Endothelial cell (in vitro differentiated cells): ENCODE results near the gene MIB1. TPM values are rescaled to one million over a fixed set of nuclear protein-coding genes. Genes with fewer than 3 reads are reported as not detected.
"Not testable (repeated sequence)": the region's sequence is repeated elsewhere in the genome, so short reads cannot be mapped to it uniquely, and the experiment has no call there.

Experiments used
- DNase-seq: peaks from one replicate; pipeline ENCODE4 v3.0.0; 2021; ENCODE audit warnings: low spot score
- H3K27ac Mint-ChIP-seq: one replicate; pipeline ENCODE4 v1.8.0; 2021; ENCODE audit warnings: mixed read lengths, inconsistent platforms; ENCODE audit not compliant: unreplicated experiment
- H3K27me3 Mint-ChIP-seq: one replicate; pipeline ENCODE4 v1.8.0; 2021; ENCODE audit warnings: mild to moderate bottlenecking, moderate library complexity, mixed read lengths, inconsistent platforms; ENCODE audit not compliant: unreplicated experiment
- H3K36me3 Mint-ChIP-seq: one replicate; pipeline ENCODE4 v1.8.0; 2021; ENCODE audit warnings: mild to moderate bottlenecking, low read depth, mixed read lengths, inconsistent platforms; ENCODE audit not compliant: unreplicated experiment
- H3K4me1 Mint-ChIP-seq: one replicate; pipeline ENCODE4 v1.8.0; 2021; ENCODE audit warnings: mild to moderate bottlenecking, mixed read lengths, inconsistent platforms; ENCODE audit not compliant: unreplicated experiment
- H3K4me3 Mint-ChIP-seq: one replicate; pipeline ENCODE4 v1.8.0; 2021; ENCODE audit warnings: mild to moderate bottlenecking, mixed read lengths, inconsistent platforms; ENCODE audit not compliant: unreplicated experiment
- H3K9me3 Mint-ChIP-seq: one replicate; pipeline ENCODE4 v1.8.0; 2021; ENCODE audit warnings: mixed read lengths, inconsistent platforms; ENCODE audit not compliant: unreplicated experiment
- CTCF ChIP-seq: fragments of 200-600 bp; sonication (generic); IDR thresholded peaks from one replicate; pipeline ENCODE4 v1.5.0; 2021; ENCODE audit warnings: antibody characterized with exemption; ENCODE audit not compliant: unreplicated experiment
- total RNA-seq: library from RNA; stranded (reverse); fragmentation: NEBNext Ultra II Directional; extraction: Animal tissue kit (Norgen Biotek cat#: 25700); gene quantifications from one replicate; pipeline ENCODE4 v1.2.1, GENCODE V29; 2021; ENCODE audit not compliant: unreplicated experiment

The MIB1 gene
- total RNA-seq, 1 donor from 2014 or later = 62.8 TPM

- no peak overlapping the region for H3K4me3 Mint-ChIP-seq
- peaks cover 2% of the 10 kb centered on the region for H3K27me3 Mint-ChIP-seq
- H3K4me1 Mint-ChIP-seq = peaks cover 6% of the 10 kb centered on the region
- H3K27ac Mint-ChIP-seq = no peak overlapping the region
- H3K9me3 Mint-ChIP-seq = no peaks in the 10 kb centered on the region
- H3K36me3 Mint-ChIP-seq = no peaks in the 10 kb centered on the region
- TF ChIP-seq CTCF = no peak
- no peak for DNase-seq
Observed at GRCh38 chr18:21722687-21723086, 17.9 kb upstream of the MIB1 start.

- Mint-ChIP-seq H3K27me3 (peaks cover 5% of the 10 kb centered on the region), H3K36me3 (no peaks in the 10 kb centered on the region), H3K4me1 (peaks cover 6% of the 10 kb centered on the region), H3K4me3 (no peak overlapping the region), H3K27ac (no peak overlapping the region), H3K9me3 (no peaks in the 10 kb centered on the region)
- DNase-seq = no peak
- TF ChIP-seq CTCF = no peak
Observed at GRCh38 chr18:21725201-21725600, 15.4 kb upstream of the MIB1 start.

GRCh38 chr18:21727702-21728101, 12.9 kb upstream of the MIB1 start:
- Mint-ChIP-seq H3K4me3 (no peak overlapping the region), H3K36me3 (no peaks in the 10 kb centered on the region), H3K27ac (no peak overlapping the region), H3K4me1 (peaks cover 6% of the 10 kb centered on the region), H3K27me3 (peaks cover 5% of the 10 kb centered on the region), H3K9me3 (no peaks in the 10 kb centered on the region)
- TF ChIP-seq CTCF = no peak
- no peak for DNase-seq

GRCh38 chr18:21733011-21733410, 7.6 kb upstream of the MIB1 start:
- Mint-ChIP-seq H3K27ac (no peak overlapping the region), H3K4me3 (no peak overlapping the region), H3K9me3 (no peaks in the 10 kb centered on the region), H3K36me3 (peaks cover 4% of the 10 kb centered on the region), H3K27me3 (peaks cover 4% of the 10 kb centered on the region), H3K4me1 (peaks cover 8% of the 10 kb centered on the region)
- DNase-seq = no peak
- TF ChIP-seq CTCF = no peak

- peaks cover 12% of the 10 kb centered on the region for H3K4me1 Mint-ChIP-seq
- no peak for TF ChIP-seq CTCF
- H3K36me3 Mint-ChIP-seq = peaks cover 4% of the 10 kb centered on the region
- H3K9me3 Mint-ChIP-seq = no peaks in the 10 kb centered on the region
- no peak overlapping the region for H3K4me3 Mint-ChIP-seq
- peaks cover 6% of the 10 kb centered on the region for H3K27me3 Mint-ChIP-seq
- no peak overlapping the region for H3K27ac Mint-ChIP-seq
- DNase-seq = no peak
Observed at GRCh38 chr18:21735452-21736015, 5.1 kb upstream of the MIB1 start.

- not testable (repeated sequence) for H3K9me3 Mint-ChIP-seq, H3K27me3 Mint-ChIP-seq, H3K4me3 Mint-ChIP-seq, H3K36me3 Mint-ChIP-seq, H3K27ac Mint-ChIP-seq, DNase-seq
- peaks cover 12% of the 10 kb centered on the region for H3K4me1 Mint-ChIP-seq
Observed at GRCh38 chr18:21736926-21737325, 3.7 kb upstream of the MIB1 start.
